MM.1S (cell line): Measurements from ENCODE around the gene RPL12.

ENCODE experiments used
- EZH2 ChIP-seq: fragments of 300-600 bp; sonication (generic); optimal IDR thresholded peaks from 2 replicates; pipeline ENCODE3; 2017; ENCODE audit warnings: low read depth, mild to moderate bottlenecking, antibody characterized with exemption, low read length, mixed read lengths
- EZH2phosphoT487 ChIP-seq: fragments of 300-600 bp; sonication (generic); IDR thresholded peaks from 2 replicates; pipeline ENCODE4 v1.6.1; 2018; ENCODE audit warnings: antibody characterized with exemption, low read length
- TF ChIP-seq, protein P1 (sequence below): fragments of 300-600 bp; sonication (generic); IDR thresholded peaks from 2 replicates; pipeline ENCODE4 v1.5.1; 2016; ENCODE audit warnings: antibody characterized with exemption, low read length, mixed read lengths

DNA sequence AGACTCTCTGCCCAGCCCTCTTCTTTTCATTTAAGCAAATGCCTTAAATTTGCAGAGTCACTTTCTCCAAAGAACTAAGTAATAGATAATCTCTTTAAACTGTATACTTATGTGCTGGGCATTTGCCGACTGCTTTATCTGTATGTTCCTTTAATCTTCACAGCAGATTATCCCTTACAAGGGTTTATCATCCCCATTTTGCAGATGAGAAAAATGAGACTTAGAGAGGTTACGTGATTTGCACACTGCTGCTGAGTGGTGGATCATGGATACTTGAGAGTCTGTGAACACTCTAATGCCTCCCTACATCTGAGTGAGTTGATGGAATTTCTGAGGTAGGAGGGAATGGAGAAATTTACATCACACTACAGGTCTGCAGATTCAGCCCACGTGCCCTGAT is 22.9 kb downstream of the RPL12 start:
- TF ChIP-seq, protein P1, sequence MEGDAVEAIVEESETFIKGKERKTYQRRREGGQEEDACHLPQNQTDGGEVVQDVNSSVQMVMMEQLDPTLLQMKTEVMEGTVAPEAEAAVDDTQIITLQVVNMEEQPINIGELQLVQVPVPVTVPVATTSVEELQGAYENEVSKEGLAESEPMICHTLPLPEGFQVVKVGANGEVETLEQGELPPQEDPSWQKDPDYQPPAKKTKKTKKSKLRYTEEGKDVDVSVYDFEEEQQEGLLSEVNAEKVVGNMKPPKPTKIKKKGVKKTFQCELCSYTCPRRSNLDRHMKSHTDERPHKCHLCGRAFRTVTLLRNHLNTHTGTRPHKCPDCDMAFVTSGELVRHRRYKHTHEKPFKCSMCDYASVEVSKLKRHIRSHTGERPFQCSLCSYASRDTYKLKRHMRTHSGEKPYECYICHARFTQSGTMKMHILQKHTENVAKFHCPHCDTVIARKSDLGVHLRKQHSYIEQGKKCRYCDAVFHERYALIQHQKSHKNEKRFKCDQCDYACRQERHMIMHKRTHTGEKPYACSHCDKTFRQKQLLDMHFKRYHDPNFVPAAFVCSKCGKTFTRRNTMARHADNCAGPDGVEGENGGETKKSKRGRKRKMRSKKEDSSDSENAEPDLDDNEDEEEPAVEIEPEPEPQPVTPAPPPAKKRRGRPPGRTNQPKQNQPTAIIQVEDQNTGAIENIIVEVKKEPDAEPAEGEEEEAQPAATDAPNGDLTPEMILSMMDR, result no peak
- TF ChIP-seq EZH2, result no peak
- no peak for TF ChIP-seq EZH2phosphoT487
